CMK (cell line): Measurements from ENCODE around the gene NABP1.
"Not testable (repeated sequence)": the region's sequence is repeated elsewhere in the genome, so short reads cannot be mapped to it uniquely, and the experiment has no call there.

Experiments used
- DNase-seq: peaks from one replicate; pipeline ENCODE4 v3.0.0-alpha.2; 2010; ENCODE audit warnings: low read depth

Gene NABP1

GRCh38 chr2:191677646-191678436, at the start of gene NABP1:
Gene NABP1, plus strand, starts transcription at chr2:191678136. Its CDS starts 479 bp downstream, at chr2:191678615.
- DNase-seq = peak; percentile 88

- no peak for DNase-seq
Measured at GRCh38 chr2:191629001-191629453, 48.9 kb upstream of the NABP1 start.

GRCh38 chr2:191629976-191630712, 47.8 kb upstream of the NABP1 start:
- no peak for DNase-seq

GRCh38 chr2:191631754-191632153, 46.2 kb upstream of the NABP1 start:
- DNase-seq = no peak

- DNase-seq = no peak
Measured at GRCh38 chr2:191632426-191632825, 45.5 kb upstream of the NABP1 start.

GRCh38 chr2:191634791-191635190, 43.1 kb upstream of the NABP1 start:
- no peak for DNase-seq

- no peak for DNase-seq
Measured at GRCh38 chr2:191635333-191636234, 42.4 kb upstream of the NABP1 start.

- DNase-seq = no peak
Measured at GRCh38 chr2:191636235-191636543, 41.7 kb upstream of the NABP1 start.

- DNase-seq = no peak
Measured at GRCh38 chr2:191636586-191636985, 41.4 kb upstream of the NABP1 start.

- peak; percentile 27 for DNase-seq
Measured at GRCh38 chr2:191637182-191638078, 40.5 kb upstream of the NABP1 start.

- DNase-seq = no peak
Measured at GRCh38 chr2:191638079-191638801, 39.7 kb upstream of the NABP1 start.

GRCh38 chr2:191638802-191639172, 39.1 kb upstream of the NABP1 start:
- no peak for DNase-seq

- DNase-seq = no peak
Measured at GRCh38 chr2:191641609-191642008, 36.3 kb upstream of the NABP1 start.

- DNase-seq = no peak
Measured at GRCh38 chr2:191642541-191642940, 35.4 kb upstream of the NABP1 start.

- no peak for DNase-seq
Measured at GRCh38 chr2:191643429-191643828, 34.5 kb upstream of the NABP1 start.

- DNase-seq = not testable (repeated sequence)
Measured at GRCh38 chr2:191644613-191645012, 33.3 kb upstream of the NABP1 start.

- no peak for DNase-seq
Measured at GRCh38 chr2:191645032-191645431, 32.9 kb upstream of the NABP1 start.

- no peak for DNase-seq
Measured at GRCh38 chr2:191645434-191646162, 32.3 kb upstream of the NABP1 start.

- DNase-seq = no peak
Measured at GRCh38 chr2:191646163-191646902, 31.6 kb upstream of the NABP1 start.
